HG02610 (cell line): ENCODE data around the gene CLBA1.
"Not testable (repeated sequence)": the region's sequence is repeated elsewhere in the genome, so short reads cannot be mapped to it uniquely, and the experiment has no call there.

ENCODE experiments used
- ATAC-seq: cut with Tn5 transposase; IDR thresholded peaks from one replicate; pipeline ENCODE4 v1.9.1; 2021; ENCODE audit warnings: mild to moderate bottlenecking, moderate library complexity; ENCODE audit not compliant: unreplicated experiment

The CLBA1 gene

GRCh38 chr14:105021656-105022275 is 36.2 kb downstream of the CLBA1 start:
- ATAC-seq: no peak

GRCh38 chr14:105022276-105022670 is 36.7 kb downstream of the CLBA1 start:
- ATAC-seq: no peak

- ATAC-seq: no peak
Measured at GRCh38 chr14:105023144-105023543, 37.6 kb downstream of the CLBA1 start.

GRCh38 chr14:105023791-105024480 is 38.3 kb downstream of the CLBA1 start:
- ATAC-seq: no peak

- ATAC-seq: no peak
Measured at GRCh38 chr14:105025429-105025828, 39.8 kb downstream of the CLBA1 start.

- ATAC-seq: no peak
Measured at GRCh38 chr14:105026033-105026785, 40.6 kb downstream of the CLBA1 start.

- ATAC-seq: no peak
Measured at GRCh38 chr14:105026802-105027563, 41.4 kb downstream of the CLBA1 start.

GRCh38 chr14:105027718-105028117 is 42.1 kb downstream of the CLBA1 start:
- not testable (repeated sequence) for ATAC-seq

- no peak for ATAC-seq
Measured at GRCh38 chr14:105028251-105028927, 42.8 kb downstream of the CLBA1 start.

GRCh38 chr14:105029402-105029801 is 43.8 kb downstream of the CLBA1 start:
- ATAC-seq: no peak

GRCh38 chr14:105030194-105030593 is 44.6 kb downstream of the CLBA1 start:
- ATAC-seq: no peak

GRCh38 chr14:105030836-105031396 is 45.3 kb downstream of the CLBA1 start:
- no peak for ATAC-seq

- ATAC-seq: not testable (repeated sequence)
Measured at GRCh38 chr14:105032451-105032901, 46.9 kb downstream of the CLBA1 start.

- ATAC-seq: not testable (repeated sequence)
Measured at GRCh38 chr14:105033412-105033900, 47.9 kb downstream of the CLBA1 start.

- no peak for ATAC-seq
Measured at GRCh38 chr14:105034315-105035039, 48.9 kb downstream of the CLBA1 start.

- ATAC-seq: not testable (repeated sequence)
Measured at GRCh38 chr14:105035616-105036015, 50.0 kb downstream of the CLBA1 start.

GRCh38 chr14:105039458-105040205 is 54.0 kb downstream of the CLBA1 start:
- ATAC-seq: no peak
